Common myeloid progenitor, CD34-positive (primary cell): ENCODE results near the gene HOXC4.
"Not testable (repeated sequence)": the region's sequence is repeated elsewhere in the genome, so short reads cannot be mapped to it uniquely, and the experiment has no call there.

ENCODE experiments used
- CTCF ChIA-PET: fragments of 350-600 bp; sonication (Branson Sonifier 250); formaldehyde crosslinking; loops from one replicate; lab custom pipeline; 2021; ENCODE audit warnings: antibody characterized with exemption; lab: Charles Lee
- POLR2A ChIA-PET: fragments of 350-600 bp; sonication (Branson Sonifier 250); formaldehyde crosslinking; loops from one replicate; lab custom pipeline; 2021; ENCODE audit warnings: antibody characterized with exemption; lab: Charles Lee
- DNase-seq, 3 donors: peaks; one replicate each; pipeline versions ENCODE4 v3.0.0 to v3.0.0-alpha.2; 2013
- H3K27ac ChIP-seq, 2 experiments: 1 replicate in 1 of 2; 2 replicates in 1 of 2; pipeline ENCODE4 v1.7.0; 2013; ENCODE audit warnings: inconsistent platforms in 2 of 2, low read length in 2 of 2, mild to moderate bottlenecking in 2 of 2, low read depth in 1 of 2, moderate library complexity in 1 of 2; ENCODE audit not compliant: severe bottlenecking in 2 of 2, insufficient read depth in 1 of 2, poor library complexity in 1 of 2
- H3K27me3 ChIP-seq, 5 experiments: replicated peaks in 2 of 5; 1 replicate in 3 of 5; 2 replicates in 2 of 5; pipeline versions ENCODE4 v1.6.1 to v1.7.0; 2013; ENCODE audit warnings: low read length in 4 of 5, mild to moderate bottlenecking in 2 of 5, moderate library complexity in 2 of 5, inconsistent platforms in 1 of 5; ENCODE audit not compliant: insufficient read depth in 5 of 5, control insufficient read depth in 4 of 5
- H3K36me3 ChIP-seq, 4 experiments: 1 replicate in 2 of 4; 2 replicates in 2 of 4; pipeline versions ENCODE4 v1.6.1 to v1.7.0; 2013; ENCODE audit warnings: low read length in 3 of 4, control low read depth in 1 of 4, mild to moderate bottlenecking in 1 of 4; ENCODE audit not compliant: control insufficient read depth in 4 of 4, insufficient read depth in 4 of 4
- H3K4me1 ChIP-seq, 4 experiments: 1 replicate in 3 of 4; 2 replicates in 1 of 4; pipeline versions ENCODE4 v1.6.1 to v1.7.1; 2013; ENCODE audit warnings: low read length in 3 of 4, mild to moderate bottlenecking in 3 of 4, control low read depth in 1 of 4, inconsistent platforms in 1 of 4, moderate library complexity in 1 of 4; ENCODE audit not compliant: control insufficient read depth in 4 of 4, insufficient read depth in 4 of 4; ENCODE audit errors: control extremely low read depth in 1 of 4
- H3K4me3 ChIP-seq, 7 experiments: 1 replicate in 4 of 7; 2 replicates in 3 of 7; pipeline versions ENCODE4 v1.5.1 to v1.7.0; 2013; ENCODE audit warnings: mild to moderate bottlenecking in 7 of 7, low read length in 6 of 7, moderate library complexity in 6 of 7, inconsistent platforms in 2 of 7, low read depth in 2 of 7, control low read depth in 1 of 7; ENCODE audit not compliant: insufficient read depth in 4 of 7, control insufficient read depth in 1 of 7; ENCODE audit errors: extremely low read depth in 1 of 7
- H3K9me3 ChIP-seq, 5 experiments: 1 replicate in 4 of 5; 2 replicates in 1 of 5; pipeline versions ENCODE4 v1.6.1 to v1.7.1; 2013; ENCODE audit warnings: low read length in 4 of 5, mild to moderate bottlenecking in 2 of 5, inconsistent platforms in 1 of 5, low read depth in 1 of 5, moderate library complexity in 1 of 5; ENCODE audit not compliant: control insufficient read depth in 4 of 5, insufficient read depth in 2 of 5; ENCODE audit errors: control extremely low read depth in 1 of 5
- WGBS: methylation state at CpG from one replicate; pipeline ENCODE4 v1.1.5; 2013; ENCODE audit not compliant: insufficient coverage; 5-methylcytosine and 5-hydroxymethylcytosine counted together

The HOXC4 gene

DNA sequence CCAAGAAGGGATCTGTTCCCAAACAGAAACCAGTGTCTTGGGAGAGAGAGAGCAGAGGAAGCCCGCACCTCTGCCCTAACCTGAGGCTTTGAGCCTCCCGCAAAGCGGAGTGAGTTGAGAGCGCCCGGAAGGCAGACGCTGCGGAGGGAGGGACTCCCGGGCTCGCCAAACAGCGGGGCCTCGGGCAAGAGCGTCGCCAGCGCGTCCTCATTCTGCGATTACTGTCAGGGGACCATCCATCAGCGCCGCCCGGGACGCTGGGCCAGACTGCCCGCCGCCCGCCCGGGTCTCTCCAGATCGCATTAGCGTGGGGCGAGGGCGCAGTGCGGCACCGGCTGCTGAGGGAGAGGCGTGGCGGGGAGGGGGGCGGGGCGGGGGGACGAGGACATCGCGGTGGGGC lies 36.7 kb downstream of the HOXC4 start:
- H3K27ac ChIP-seq, POLR2A ChIA-PET, H3K36me3 ChIP-seq, H3K4me1 ChIP-seq, H3K9me3 ChIP-seq, CTCF ChIA-PET: not testable (repeated sequence)
- 2% methylated on average over 9 of the region's 37 CpGs for WGBS
- H3K27me3 ChIP-seq = peaks cover 0 to 28% (median 8%) of the 10 kb centered on the region in 5 experiments
- DNase-seq = peak in 1 of 3 donors; percentile 45
- peak overlapping the region in 2 of 7 experiments; percentile 32 to 60 for H3K4me3 ChIP-seq

DNA sequence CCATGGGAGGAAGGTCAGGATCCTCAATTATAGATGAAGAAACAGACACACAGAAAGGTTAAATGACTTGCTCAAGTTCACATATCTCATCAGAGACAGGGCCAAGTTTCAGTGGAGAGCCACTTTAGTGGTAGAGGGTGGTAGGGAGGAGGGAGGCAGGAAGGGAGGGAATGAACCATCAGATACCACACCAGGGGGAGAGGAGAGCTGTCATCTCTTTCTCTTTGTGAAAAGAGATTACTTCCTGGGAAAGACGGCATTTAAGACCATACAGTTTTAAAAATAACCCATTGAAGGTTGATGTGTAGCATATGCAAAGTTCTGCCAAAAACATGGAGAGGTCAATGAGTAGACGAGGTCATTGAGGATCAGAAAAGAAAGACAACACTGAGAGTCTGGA lies 39.3 kb downstream of the HOXC4 start:
- H3K27ac ChIP-seq, H3K36me3 ChIP-seq, H3K4me1 ChIP-seq, H3K4me3 ChIP-seq, POLR2A ChIA-PET, H3K9me3 ChIP-seq, DNase-seq, CTCF ChIA-PET: not testable (repeated sequence)
- peaks cover 0 to 31% (median 8%) of the 10 kb centered on the region in 5 experiments for H3K27me3 ChIP-seq
- WGBS = 100% methylated on average over 1 of the region's 2 CpGs

DNA sequence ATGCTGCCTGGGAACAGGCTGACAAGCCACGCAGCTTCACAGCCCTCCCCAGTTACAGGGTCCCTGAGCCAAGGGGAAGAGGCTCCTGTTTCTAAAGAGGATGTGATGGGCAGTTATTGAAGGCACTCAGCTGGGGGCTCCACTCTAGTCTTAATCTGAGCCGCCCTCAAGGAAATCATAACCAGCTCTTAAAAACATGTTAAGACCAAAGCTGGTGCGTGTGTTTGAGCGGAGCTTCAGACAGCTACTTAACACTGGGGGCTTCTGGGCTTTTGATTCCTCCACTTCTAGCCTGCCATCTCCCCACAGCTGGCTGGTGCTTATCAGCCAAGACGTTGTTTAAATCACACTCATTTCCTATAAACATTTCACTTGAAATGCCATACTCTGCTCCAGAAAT lies 42.3 kb downstream of the HOXC4 start:
- CTCF ChIA-PET, H3K4me3 ChIP-seq, H3K9me3 ChIP-seq, H3K4me1 ChIP-seq, H3K36me3 ChIP-seq, H3K27ac ChIP-seq, POLR2A ChIA-PET, DNase-seq: not testable (repeated sequence)
- 84% methylated on average over 4 of the region's 5 CpGs for WGBS
- peaks cover 0 to 17% (median 7%) of the 10 kb centered on the region in 5 experiments for H3K27me3 ChIP-seq

DNA sequence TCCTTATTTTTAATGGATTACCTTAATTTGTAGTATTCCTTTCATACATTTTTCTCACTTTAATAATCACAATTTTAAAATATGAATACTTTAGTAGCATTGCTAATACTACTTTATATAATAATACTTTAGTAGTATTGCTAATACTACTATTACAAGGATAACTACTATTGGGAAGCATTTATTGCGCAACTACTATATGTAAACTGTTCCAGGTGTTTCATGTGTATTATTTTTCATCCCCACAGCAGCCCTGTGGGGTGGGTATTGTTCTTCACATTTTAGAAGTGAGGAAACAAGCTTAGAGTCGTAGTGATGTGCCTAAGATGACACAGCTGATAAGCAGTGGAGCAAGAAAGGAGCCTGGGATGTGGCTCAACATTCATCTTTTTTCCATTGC lies 45.0 kb downstream of the HOXC4 start:
- H3K9me3 ChIP-seq, POLR2A ChIA-PET, H3K27ac ChIP-seq, H3K27me3 ChIP-seq, H3K36me3 ChIP-seq, DNase-seq, H3K4me3 ChIP-seq, H3K4me1 ChIP-seq: not testable (repeated sequence)
- CTCF ChIA-PET = interaction anchor here (0.6 kb wide), 1 partner anchor 47 kb away, joined by 3 read pairs; no protein-coding TSS in a partner anchor
- no CpG with 5 or more reads among the region's 2 CpGs for WGBS

DNA sequence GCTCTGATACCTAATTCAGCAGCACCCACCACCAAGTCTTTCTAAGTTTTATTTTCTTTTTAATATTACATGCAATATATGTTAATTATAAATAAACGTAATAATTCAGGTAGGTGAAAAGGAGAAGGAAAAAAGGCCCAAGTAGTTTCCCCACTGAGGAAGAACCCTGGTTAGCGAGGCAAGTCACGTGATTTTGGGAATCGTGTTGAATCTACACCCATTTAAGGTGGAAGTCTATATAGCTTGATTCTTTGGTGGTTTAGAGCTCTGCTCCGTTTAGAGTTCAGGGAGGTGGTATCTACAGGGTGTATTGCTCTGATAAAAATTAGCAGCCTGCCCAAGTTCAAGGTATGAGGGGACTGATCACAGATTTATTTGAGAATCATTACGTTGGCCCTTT lies 47.0 kb downstream of the HOXC4 start:
- DNase-seq, H3K4me1 ChIP-seq, H3K36me3 ChIP-seq, H3K4me3 ChIP-seq, POLR2A ChIA-PET, CTCF ChIA-PET, H3K9me3 ChIP-seq, H3K27ac ChIP-seq: not testable (repeated sequence)
- WGBS = 64% methylated on average over 5 of the region's 6 CpGs
- H3K27me3 ChIP-seq = peaks cover 0 to 16% (median 3%) of the 10 kb centered on the region in 5 experiments

DNA sequence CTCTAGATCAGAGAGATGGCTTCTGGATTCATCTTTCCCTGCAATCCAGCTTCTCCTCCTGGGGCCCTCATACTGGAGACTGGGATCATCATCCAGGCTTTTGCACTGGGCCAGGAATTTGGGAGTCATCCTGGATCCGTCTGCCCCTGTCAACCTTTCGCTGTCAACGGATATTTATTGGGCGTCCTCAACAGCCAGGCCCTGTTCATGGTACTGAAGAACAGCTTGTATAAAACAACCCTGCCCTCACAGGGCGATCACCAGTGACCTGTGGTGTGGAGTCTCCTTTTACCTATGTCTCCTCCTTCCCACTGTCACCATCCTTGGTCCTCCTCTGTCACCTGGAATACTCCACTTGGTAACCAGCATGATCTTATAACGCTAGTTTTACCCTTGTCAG lies 48.6 kb downstream of the HOXC4 start:
- H3K9me3 ChIP-seq, H3K4me3 ChIP-seq, H3K36me3 ChIP-seq, H3K4me1 ChIP-seq, DNase-seq, CTCF ChIA-PET, POLR2A ChIA-PET, H3K27ac ChIP-seq: not testable (repeated sequence)
- peaks cover 0 to 29% (median 4%) of the 10 kb centered on the region in 5 experiments for H3K27me3 ChIP-seq
- WGBS = no CpG with 5 or more reads among the region's 6 CpGs

DNA sequence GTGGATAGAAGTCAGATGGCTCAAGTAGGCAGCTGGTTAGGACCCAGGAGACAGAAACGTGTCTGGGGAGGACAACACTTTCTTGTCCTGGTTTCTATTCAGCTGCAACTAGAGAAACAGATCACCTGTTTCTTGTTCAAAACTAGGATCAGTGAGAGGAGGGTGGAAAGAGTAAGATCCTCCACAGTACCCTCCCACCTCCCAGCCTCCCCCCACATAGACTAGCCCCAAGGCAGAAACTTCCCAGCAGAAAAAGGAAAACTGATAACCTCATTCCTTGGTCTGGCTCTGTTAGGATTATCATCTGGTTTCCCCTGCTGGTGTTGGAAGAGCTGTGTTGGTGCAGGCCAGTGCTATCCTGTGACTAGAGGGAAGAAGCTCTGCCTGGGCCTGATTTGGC lies 50.2 kb downstream of the HOXC4 start:
- H3K36me3 ChIP-seq, CTCF ChIA-PET, H3K4me3 ChIP-seq, DNase-seq, H3K27ac ChIP-seq, POLR2A ChIA-PET, H3K4me1 ChIP-seq, H3K9me3 ChIP-seq: not testable (repeated sequence)
- peaks cover 0 to 40% (median 8%) of the 10 kb centered on the region in 5 experiments for H3K27me3 ChIP-seq
- WGBS = no CpG with 5 or more reads among the region's 1 CpG
